HG03095 (cell line): ENCODE data around the gene BACH2.

ENCODE experiments used
- ATAC-seq: cut with Tn5 transposase; IDR thresholded peaks from one replicate; pipeline ENCODE4 v1.9.1; 2021; ENCODE audit warnings: moderate library complexity; ENCODE audit not compliant: unreplicated experiment

BACH2 gene

DNA sequence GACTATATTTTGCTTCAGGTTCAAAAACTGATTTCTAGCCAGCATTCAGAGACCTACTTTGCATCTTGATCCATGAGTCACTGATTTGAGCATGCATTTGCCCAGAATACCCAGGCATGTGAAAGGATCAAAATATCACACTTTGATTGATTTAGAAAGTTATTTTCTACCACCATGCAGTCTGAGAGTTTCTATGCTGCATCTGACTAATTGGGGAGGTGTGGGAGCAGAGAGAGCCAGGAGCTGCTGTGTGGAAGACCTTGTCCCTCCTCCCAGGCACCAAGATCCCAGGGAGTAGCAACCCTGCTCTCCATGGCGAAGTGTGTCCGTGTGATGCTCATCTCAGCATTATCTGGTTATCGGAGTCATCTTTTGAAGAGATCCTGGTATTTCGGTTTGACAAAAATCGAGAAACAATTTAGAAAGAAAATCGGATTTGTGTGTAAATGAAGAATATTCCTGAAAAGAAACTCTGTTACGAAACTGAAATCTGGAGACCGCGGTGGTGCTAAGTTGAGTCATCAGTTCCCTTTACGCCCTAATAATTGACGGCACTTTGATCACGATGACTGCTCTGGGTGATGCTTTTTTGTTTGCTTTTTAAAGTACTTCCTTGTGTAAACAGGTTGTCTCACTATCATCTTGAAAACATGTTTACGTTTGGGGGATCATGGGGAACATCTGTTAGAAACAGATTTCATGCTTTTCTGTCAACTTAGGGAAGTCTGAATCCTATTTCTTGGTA lies 193.4 kb downstream of the BACH2 start:
- peak; percentile 72 for ATAC-seq

DNA sequence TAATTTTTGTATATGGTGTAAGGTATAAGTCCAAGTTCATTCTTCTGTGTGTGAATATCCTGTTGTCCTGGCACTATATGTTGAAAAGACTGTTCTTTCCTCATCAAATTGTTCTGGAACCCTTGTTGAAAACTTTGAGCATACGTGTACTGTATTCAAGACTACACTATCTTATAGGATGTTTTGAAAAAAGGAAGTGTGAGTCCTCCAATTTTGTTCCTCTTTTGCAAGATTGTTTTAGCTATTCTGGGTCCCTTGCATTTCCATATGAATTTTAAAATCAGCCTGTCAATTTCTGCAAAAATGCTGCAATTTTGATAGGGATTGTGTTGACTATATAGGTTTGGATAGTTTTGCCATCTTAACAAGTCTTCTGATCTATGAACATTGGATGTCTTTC lies 195.2 kb downstream of the BACH2 start:
- ATAC-seq: no peak

DNA sequence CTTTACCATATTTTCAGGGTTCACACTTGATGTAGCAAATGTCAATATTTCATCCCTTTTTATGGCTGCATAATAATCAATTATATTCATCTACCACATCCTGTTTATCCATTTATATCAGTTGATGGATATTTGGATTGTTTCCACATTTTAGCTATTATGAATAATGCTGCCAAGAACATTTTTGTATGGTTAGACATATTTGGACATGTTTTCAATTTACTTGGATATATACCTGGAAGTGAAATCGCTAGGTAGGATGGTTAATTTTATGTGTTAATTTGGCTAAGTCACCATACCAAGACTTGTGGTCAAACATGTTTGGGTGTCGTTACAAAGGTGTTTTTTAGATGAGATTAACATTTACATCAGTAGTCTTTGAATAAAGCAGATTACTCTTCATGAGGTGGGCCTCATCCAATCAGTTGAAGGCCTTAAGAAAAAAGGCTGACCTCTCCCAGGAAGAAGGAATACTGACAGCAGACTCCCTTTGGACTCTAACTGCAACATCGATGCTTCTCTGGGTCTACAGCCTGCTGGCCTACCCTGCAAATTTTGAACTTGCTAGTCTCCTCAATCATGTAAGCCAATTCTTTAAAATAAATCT lies 196.5 kb downstream of the BACH2 start:
- ATAC-seq: no peak

DNA sequence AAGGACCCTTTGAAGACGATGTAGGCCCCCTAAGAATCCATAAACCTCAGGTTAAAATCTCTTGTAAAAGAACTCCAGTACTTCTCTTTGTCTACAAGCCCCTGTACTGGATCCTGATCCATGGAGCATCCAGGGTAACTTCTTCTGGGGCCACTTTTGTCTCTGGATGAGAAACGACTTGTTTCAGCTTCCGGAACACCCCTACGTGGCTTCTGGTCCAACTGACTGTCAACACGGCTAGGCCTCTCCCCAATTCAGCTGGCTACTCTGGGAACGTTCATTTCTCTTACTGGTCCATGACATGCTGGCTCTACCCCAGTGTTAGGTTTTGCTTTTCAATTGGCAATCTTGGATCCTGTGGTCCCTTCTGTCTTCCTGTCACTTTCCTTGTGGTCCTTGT lies 198.0 kb downstream of the BACH2 start:
- no peak for ATAC-seq

DNA sequence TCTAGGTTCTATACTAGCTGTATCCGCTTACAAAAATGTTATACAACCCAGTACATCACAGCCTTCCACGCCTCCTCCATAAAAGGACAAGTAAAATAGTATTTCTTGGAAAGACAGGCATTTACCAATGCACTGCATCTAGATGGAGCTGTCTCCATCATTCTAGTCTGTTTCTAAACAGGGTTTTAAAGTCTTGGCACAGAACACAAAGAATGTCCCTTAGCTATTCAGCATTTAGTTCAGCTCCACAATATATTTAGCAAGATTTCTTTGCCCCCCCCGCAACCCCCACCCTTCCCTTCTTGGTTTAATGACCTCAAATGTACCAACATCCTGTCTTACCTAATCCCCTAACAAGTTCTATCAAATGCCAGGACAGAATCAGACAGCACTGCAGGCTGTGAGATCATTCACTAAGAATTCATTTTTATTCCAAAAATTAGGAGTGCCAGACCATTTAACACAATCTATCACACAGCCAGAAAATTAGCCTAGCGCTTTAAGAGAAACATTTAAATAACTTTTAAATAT lies 198.6 kb downstream of the BACH2 start:
- ATAC-seq: no peak

DNA sequence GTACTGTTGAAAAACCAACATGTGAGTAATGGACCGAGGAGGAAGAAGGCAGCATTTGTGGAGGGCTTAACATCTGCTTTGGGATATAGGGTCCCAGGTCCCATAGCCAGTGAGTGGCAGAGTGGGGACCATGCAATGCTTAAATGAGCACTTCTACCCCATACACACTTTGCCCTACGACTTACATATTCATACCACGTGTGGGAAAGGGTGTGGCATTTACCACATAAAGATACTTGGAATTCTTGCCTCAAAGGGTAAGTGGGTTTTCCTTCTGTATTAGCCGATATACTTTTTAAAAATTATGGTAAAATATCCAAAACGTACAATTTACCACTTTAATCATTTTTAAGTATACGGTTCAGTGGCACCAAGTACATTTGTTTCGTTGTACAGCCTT lies 199.3 kb downstream of the BACH2 start:
- ATAC-seq: no peak

DNA sequence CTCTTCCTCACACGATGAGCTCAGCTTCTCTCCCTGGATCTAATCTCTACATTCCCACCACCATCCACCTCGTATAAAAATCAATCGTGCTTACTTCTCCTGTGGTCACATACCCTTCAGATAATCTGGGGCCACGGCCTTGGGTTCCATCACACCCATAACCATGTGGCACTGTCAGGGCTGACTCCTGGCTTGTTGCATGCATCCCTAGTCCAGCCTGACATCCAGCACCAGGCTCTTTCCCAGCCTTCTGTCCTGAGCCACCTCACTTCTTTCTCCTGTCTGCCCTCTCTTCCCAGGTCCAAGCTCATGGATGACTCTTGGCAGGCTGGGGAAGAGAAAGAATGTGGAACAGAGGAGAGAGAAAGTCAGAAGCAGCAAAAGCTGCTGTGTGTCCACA lies 199.8 kb downstream of the BACH2 start:
- ATAC-seq: no peak

DNA sequence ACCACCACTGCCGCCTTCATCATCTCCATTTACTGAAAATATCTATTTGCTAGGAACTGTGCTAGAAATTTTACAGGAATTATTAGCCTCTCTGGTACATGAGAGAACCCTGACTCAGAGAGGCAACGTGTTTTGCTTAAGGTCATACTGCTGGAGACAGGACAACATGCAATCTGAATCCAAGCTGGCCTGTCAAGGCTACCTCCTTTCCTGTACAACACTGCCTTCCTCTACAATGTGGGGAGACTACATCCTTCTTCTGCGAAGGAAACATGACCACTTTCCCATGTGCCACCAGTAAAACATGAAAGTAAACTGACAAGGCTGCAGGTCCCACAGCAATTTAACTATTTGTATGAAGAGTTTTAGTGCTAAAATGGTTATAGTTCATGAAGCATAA lies 200.9 kb downstream of the BACH2 start:
- ATAC-seq: no peak

DNA sequence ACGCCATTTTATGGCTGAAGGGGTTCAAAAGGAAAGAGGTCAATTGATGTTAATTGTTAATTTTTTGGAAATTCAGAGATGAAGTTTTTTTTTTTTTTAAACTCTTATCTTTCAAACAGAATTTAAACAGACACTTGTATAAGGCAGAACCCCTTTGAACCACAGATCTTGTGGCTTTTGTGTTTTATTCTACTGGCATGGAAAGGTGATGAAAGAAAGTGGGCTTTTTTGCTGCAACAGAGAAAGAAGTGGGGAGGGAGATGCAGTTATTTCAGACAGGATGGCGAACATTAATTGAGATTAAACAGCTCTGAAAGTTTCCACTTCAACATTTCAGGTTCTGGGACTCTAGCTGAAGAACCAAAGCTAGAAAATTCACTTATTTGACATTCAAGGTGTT lies 201.5 kb downstream of the BACH2 start:
- ATAC-seq: no peak

DNA sequence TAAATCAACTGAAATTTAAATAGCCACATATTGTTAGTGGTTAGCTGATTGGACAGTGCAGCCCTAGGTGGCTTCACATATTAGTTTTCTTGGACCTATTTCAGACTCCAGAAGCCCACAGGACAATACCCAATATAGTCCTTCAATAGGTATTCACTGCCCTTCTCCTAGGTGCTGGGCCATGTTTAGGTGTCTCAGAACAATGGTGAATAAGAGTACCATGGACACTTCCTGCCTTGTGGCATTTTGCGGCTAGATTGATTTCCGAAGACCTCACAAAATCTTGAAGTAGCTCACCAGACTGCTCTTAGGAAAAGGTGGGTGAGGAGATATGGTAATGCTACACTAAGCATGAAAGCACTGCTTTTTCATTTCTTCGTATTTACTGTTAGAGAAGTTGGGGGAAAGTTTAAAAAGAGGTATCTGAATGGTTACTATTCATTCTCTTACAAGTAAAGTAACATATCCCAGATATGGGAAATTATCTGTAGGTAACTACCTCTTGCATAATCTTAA lies 203.0 kb downstream of the BACH2 start:
- ATAC-seq: no peak

DNA sequence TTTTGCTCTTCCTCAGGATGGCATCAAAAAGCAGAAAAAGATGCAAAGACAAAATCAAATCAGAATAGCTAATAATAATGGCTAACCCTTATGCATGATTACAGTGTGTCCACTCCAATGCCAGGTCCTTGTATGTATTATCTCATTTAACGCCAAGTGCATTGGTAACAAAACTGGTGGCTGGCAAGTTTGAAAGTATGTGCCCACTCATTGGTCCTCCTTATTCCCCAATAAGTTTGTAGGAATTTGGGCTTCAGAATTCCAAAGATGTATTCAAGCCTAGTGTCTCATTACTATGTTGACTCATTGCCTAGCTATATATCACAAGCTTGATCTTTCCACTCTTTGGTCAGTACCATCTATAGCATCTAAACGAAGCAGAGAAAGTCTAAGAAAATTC lies 205.8 kb downstream of the BACH2 start:
- ATAC-seq: no peak

DNA sequence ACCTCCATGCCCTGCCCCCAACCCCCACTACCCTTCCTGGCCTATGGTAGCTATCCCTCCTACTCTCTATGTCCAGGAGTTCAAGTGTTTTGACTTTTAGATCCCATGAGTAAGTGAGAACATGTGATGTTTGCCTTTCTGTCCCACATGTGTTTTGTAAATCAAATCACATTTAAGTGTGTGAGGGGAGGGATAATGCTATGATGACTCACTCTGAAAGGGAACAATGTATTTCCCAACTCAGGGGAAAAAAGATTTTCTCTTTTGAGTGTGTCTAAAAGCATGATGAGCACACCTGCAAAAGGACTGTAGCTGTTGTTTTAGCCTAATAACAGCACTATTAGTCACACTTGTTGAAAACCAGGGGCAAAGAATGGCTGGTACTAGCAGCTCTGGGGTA lies 208.6 kb downstream of the BACH2 start:
- no peak for ATAC-seq

DNA sequence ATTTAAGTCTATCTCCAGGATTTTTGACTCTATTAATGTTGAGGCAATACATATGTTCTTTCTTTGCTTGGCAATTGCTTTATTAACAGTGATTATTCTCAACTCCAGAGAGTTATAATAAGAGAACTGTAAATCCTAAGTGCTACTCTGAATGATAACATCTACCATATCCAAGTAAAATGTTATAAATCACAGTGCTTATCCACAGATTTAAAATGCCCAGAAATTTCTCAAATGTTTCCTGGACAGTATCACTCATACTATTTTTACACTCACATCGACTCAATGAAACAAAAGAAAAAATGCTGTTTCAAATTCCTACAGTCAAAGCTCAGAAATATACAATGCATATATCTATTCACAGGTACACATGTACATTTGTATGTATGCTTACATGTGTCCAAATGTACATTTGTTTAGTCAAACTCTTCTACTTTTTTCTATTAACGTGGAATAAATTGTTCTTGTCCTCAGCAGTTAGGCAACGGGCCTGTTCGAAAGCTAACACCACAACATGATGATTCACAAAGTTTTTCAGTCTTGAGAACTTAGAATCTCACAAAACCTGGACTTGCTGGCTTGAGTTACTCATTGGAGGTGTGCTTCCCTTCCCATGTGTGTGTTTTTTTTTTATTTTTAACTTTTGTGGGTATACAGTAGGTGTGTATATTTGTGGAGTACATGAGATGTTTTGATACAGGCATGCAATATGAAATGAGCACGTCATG lies 209.4 kb downstream of the BACH2 start:
- ATAC-seq: no peak

DNA sequence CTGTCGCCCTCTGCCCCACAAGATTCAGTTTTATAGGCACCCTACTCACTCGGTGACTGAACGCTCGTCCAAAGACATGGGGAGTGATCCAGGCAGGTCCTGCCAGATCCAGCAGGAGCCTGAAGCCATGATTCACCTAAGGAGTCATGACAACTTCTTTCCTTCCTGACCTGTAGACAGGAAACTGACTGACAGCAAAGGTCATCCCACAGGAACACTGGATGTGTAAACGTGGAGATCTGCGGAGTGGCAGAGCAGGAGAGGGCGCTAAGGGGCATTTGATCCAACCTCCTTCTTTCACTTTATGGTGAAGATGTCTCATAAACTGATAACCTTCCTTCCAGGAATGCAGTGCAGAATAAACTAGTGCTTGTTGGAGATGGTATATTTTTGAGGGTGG lies 210.1 kb downstream of the BACH2 start:
- no peak for ATAC-seq

DNA sequence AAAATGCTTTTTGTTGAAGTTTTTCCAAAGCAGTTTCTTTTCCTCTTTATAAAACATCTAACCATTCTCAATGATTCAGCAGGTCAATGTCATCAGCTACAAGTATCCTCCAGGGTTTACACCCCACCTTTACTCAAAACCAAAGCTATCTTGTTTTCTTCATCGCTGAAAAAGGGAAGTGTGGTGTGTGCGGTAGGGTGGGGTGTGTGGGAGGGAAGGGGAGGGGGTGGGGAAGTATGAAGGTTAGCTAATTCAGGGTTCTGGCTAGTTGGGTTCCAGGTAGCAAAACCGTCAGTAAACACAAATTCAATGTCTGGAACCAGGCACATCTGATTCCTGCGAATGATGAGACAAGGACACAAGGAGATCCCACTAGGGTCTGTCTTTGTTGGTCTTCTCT lies 212.8 kb downstream of the BACH2 start:
- ATAC-seq: no peak

DNA sequence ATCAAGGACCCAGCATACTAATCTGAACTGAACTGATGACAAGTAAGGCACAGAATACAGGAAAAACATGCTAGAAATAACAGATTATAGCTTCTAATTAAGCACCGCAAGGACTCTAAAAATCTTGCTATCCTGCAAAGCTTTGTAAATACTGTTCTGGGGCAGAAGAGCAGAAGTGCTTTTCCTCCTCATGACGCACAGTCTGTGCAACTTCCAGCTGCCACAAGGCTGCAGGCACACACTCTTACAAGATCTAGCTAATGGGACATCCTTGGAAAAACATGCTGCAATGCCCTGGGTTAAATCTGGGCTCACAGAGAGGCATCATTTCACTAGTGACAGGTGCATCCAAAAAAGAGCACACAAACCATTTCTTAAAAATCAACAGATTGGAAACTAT lies 213.8 kb downstream of the BACH2 start:
- no peak for ATAC-seq

DNA sequence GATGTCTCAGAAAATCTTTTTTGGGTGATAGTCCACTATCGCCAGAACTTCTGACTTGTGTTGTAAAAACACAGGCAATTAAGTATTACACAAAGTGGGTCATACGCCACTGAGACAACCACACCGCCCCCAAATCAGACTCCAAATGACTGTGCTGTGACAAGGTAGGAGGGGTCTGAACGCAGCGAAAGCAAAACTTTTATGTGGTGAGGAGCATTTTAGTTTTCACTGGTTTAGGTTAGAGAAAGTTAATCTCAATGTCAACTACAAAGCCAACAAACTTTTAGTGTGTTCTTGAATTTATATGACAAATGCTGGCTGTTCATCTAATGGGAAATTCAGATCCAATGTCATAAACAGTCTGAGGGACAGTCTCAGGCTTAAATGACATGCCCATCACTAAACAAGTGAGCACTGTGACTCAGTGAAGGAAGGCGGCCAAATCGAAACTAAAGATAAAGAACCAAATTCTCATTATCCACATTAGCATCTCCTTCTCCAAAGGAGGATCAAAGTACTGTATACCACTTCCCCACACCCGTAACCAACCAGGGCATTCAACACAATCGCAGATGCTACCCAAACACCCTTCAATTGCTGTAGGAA lies 215.7 kb downstream of the BACH2 start:
- peak; percentile 76 for ATAC-seq

DNA sequence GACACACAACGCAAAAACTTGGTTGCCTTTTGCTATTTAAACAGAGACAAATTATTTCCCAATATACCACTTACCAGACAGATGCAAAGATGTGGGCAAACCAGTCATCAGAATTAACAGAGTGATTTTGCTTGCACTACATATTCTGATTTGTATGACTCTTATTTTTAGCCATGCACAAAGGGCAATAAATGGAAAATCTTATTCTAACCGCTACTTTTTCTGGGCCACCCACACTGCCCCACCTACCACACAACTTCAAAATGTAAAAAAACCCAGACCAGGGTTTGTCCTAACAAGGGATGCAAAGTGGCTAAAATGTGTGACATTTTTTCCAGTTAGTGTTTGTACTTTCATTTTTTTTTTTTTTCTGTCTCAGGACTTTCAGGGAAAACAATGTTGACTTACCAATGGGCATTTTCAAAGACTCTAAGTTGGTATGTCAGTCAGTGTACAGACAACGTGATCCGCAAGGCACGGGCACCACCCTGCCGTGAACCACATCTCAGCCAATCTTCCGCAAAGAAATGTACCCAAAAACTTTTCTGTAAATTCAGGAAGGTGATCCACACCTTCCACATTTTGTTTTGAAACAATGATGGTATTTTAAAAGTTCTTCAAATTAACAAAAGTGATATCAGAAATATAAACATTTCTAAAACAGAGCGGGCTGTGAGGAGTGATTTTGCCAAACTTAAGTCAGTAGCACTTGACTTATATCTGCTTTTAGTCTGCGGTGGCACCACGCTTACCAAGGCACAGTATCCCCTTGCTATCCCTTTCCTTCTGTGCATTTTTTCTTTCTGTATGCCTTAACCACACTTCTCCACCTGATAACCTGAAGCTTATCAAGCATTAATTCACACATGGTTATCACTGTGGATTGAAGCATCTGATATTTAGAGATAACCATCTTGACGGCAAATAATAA lies 216.8 kb downstream of the BACH2 start:
- no peak for ATAC-seq

DNA sequence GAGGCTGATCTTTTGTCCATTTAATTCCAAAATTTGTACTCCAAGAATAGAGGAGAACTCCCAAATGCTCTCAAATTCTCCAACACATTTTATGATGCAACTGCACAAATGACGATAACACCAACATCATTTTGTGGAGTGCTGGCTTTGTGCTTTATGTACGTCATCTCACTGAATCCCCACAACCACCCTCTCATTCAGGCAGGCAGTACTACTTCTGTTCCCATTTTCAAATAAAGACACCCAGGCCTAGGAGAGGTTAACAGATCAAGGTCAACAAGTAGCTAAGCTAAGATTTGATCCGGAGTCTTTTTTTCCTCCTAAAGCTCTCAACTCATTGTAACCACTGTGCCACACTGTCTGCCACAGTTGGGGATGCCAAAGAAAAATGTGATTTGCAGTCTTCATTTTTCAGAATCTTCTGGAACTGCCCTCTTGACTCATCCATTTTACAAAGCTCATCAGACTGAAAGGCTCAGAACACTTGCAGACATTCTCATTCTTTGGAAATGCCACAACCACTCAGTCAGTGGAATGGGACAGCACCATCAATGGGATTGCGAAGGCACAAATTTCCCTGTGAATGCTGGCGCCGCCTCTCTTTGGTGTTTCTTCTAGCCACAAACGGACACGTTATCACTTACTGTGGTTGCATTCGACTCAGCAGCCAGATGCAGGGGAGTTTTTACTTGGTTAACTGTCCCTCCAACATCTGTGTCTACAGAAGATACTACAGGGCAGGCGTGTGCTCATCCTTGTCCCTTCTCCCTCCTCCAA lies 217.9 kb downstream of the BACH2 start:
- ATAC-seq: no peak
